Renal cortex interstitium (tissue), 11 donors: ENCODE measurements around the gene RILPL2. TPM values are rescaled to one million over a fixed set of nuclear protein-coding genes. Genes with fewer than 3 reads are reported as not detected.
"Not testable (repeated sequence)": the region's sequence is repeated elsewhere in the genome, so short reads cannot be mapped to it uniquely, and the experiment has no call there.

Source experiments
- DNase-seq, 11 donors: peaks; one replicate each; pipeline ENCODE4 v3.0.0-alpha.2; 2013; ENCODE audit warnings: low read depth in 9 of 11, low spot score in 4 of 11; ENCODE audit errors: extremely low read depth in 1 of 11
- polyA plus RNA-seq, 3 donors: library from polyadenylated mRNA; unstranded; fragments of 120-200 nt; gene quantifications; one replicate each; pipeline ENCODE4 v1.2.1, GENCODE V29; 2013; ENCODE audit not compliant: insufficient read length in 3 of 3

Gene RILPL2
- polyA plus RNA-seq, 3 donors: 5.2 to 5.6 (median 5.4) TPM

DNA sequence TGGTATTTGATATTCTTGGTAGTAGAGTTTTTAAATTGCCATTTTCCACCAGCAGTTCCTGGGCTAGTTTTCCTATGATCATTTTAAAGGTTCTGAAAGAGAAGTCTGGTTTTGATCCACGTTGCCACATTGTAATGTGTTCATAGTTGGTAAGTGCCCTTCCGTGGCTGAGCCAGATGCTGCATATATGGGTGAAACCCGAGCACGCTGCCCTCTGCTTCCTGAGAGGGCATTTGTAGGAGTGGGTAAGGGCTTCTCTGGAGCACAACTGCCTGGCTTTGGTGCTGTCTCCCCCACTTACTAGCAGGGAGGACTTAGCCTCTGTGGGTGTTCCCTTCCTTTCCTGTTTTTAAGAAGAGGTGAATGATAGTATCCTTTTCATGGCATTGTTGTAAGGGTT lies 28.6 kb upstream of the RILPL2 start:
- DNase-seq: no peak

DNA sequence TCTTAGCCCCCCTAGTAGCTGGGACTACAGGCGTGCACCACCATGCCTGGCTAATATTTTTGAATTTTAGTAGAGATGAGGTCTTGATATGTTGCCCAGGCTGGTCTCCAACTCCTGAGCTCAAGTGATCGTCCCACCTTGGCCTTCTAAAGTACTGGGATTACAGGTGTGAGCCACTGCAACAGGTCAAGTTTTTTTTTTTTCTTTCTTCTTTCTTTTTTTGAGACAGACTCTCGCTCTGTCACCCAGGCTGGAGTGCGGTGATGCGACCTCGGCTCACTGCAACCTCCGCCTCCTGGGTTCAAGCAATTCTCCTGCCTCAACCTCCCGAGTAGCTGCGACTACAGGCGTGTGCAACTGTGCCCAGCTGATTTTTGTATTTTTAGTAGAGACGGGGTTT lies 26.7 kb upstream of the RILPL2 start:
- DNase-seq: not testable (repeated sequence)

DNA sequence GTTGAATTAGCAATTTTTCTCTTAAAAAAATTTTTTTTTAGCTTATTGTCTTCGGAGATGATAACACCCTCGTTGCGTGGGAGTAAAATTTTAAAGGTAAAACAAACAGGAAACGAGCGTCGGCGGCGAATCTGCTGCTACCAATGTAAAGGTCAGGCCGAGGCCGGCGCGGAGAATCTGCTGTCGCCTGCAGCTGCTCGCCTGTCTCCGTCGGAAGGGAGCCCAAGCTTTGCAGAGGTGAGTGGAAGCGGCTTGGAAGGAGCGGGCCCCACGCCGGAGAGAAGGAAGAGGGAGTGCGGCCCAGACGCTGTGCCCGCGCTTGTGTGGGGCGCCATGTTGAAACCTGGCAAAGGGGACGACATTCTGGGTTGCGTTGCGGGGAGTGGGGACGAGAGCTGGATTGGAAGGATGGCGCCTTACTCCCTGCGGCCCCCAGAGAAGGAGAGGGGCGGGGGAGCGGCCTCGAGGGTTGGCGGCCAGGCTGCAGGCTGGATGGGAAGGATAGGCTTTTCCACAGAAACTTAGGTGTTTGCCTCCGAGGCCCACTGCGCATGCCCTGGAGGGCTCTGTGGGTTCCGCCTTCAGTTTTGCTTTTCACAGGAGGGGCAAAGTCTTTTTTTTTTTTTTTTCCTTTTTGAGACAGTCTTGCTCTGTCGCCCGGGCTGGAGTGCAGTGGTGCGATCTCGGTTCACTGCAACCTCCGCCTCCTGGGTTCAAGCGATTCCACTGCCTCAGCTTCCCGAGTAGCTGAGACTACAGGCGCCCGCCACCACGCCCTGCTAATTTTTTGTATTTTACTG lies 21.7 kb upstream of the RILPL2 start, which contains the start of gene SNRNP35:
SNRNP35 (plus strand) TSS at position 160 of the 800 bp plus-strand sequence. CDS start 7,402 bp downstream, outside the sequence.
- DNase-seq: peak in 8 of 11 donors; percentile 71 to 86 (median 80)

DNA sequence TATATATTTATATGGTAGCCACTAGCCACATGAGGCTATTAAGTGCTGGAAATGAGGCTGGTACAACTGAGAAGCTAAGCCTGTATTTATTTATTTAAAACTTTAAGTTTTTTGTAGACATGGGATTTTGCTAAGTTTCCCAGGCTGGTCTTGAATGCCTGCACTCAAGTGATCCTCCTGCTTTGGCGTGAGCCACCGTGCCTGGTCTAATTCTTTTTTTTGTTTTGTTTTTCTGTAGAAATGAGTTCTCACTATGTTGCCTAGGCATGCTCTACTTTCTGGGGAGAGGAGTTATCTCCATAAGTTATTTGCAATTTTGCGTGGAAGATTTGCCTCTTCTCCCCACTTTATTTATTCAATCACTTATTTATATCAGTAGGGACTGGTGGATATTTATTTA lies 16.7 kb upstream of the RILPL2 start:
- DNase-seq: no peak

DNA sequence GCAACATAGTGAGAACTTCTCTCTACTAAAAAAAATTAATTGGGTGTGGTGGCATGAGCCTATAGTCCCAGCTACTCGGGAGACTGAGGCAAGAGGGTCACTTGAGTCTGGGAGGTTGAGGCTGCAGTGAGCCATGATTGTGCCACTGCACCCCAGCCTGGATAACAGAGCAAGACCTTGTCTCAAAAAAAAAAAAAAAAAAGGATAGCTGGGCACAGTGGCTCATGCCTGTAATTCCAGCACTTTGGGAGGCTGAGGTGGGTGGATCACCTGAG lies 15.7 kb upstream of the RILPL2 start:
- DNase-seq: not testable (repeated sequence)

DNA sequence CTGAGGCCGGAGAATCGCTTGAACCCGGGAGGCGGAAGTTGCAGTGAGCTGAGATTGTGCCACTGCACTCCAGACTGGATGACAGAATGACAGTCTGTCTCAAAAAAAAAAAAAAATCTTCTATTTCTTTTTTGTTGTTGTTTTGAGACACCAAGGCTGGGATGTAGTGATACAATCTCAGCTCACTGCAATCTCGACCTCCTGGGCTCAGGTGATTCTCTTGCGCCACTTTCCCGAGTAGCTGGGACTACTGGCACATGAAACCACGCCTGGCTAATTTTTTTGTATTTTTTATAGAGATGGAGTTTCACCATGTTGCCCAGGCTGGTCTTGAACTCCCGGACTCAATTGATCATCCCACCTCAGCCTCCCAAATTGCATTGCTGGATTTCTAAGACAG lies 14.2 kb upstream of the RILPL2 start:
- no peak for DNase-seq

DNA sequence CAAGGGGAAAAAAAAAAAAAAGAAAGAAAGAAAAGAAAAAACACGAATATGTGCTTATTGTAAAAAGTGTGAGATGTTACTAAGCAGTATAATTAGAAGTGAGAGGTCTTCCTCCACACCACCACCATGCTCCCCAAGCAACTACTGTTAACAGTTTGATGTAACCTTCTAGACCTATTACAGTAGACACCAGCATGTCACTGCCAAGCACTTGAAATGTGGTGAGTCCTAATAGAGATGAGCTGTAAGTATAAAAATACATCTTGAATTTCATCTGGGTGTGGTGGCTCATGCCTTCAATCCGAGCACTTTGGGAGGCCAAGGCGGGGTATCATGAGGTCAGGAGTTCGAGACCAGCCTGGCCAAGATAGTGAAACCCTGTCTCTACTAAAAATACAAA lies 13.4 kb upstream of the RILPL2 start:
- DNase-seq: no peak

DNA sequence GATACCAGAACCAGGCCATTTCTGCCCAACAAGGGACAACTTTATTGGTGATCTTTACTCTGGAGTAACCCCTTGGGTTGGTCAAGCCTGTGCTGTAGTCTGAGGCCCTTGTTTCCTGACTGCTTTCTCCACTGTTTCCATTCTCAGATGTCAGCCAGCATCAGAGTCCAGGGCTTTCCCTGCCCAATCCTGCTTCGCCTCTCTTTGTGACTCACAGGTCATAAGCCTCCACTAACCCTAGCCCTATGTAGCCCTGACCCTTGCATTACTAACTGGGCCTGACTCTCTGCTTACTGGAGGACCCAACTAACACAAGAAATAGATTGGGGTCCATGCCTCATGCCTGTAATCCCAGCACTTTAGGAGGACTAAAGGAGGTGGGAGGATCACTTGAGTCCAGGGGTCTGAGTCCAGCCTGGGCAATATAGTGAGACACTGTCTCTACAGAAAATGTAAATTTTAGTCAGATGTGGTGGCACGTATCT lies 12.8 kb upstream of the RILPL2 start:
- DNase-seq: no peak

DNA sequence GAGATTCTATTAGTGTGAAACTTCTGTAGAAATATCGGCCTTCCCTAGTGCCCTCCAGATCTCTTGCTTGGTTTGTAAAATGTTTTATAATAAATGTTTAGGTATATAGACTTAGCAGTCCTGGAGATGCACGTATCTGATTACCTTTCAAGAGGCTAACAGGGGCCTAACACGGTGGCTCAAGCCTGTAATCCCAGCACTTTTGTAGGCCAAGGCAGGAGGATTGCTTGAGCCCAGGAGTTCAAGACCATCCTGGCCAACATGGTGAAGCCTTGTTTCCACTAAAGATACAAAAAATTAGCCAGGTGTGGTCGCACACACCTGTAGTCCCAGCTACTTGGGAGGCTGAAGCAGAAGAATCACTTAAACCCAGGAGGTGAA lies 9.8 kb upstream of the RILPL2 start:
- DNase-seq: no peak

DNA sequence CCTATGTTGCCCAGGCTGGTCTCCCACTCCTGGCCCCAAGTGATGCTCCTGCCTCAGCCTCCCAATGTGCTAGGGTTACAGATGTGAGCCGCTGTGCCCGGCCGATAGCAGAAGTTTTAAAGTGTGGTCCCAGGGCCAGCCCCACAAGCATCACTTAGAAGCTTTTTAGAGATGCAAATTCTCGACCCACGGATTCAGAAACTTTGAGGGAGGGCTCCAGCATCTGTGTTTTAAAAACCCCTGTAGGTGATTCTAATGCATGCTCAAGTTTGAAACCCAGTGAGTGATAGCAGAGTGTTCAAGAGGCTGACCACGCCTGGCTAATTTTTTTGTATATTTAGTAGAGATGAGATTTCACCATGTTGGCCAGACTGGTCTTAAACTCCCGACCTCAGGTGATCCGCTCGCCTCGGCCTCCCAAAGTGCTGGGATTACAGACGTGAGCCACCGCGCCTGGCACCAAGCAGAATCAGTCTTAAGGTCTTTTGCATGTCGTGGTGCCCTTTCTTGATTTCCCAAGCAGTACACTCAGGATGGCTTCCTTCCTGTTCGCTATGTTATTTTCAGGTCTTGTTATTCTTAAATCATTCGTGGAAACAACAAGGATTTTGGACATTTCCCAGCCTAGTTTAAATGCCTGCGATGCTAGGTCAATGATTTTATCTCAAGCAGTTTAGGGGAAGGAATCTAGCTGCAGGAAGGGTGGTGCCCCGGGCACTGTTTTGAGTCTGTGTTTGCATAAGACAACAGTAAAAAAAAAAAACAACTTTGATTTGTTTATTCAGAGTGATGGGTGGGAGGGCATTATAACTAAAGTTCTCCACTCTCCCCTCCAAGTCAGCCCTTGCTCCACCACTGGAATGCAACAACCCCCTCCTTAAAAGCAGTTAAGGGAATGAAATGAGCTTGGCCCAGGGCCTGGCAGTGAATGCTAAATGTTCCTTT lies 9.2 kb upstream of the RILPL2 start:
- no peak for DNase-seq

DNA sequence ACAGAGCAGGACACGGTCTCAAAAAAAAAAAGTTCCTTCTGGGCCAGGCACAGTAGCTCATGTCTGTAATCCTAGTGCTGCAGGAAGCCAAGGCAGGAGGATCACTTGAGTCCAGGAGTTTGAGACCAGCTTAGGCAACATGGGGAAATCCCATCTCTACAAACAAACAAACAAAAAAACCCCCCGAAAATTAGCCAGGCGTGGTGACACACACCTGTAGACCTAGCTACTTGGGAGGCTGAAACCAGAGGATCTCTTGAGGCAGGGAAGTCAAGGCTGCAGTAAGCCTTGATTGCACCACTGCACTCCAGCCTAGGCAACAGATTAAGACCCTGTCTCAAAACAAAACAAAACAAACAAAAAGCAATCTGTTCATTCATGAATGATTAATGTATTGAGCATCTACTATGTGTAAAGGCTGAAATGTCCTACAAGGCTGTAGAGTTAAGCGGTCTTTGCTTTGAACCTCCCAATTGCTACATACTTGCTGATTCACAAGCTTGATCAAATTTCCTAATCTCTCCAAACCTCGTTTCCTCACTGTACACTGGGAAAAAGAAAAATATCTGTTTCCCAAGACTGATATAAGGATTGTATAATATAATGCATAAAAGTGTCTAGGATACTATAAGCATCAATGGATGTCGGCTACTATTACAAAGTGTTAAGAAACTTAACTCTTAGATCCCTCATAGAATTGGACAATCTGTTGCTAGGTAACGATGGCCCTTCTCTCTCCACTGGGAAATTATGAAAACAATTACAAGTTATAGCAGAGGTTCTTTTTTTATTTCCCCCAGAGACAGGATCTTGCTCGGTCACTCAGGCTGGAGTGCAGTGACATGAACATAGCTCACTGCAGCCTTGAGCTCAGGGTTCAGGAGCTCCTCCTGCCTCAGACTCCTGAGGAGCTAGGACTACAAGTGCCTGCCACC lies 7.9 kb upstream of the RILPL2 start:
- no peak for DNase-seq

DNA sequence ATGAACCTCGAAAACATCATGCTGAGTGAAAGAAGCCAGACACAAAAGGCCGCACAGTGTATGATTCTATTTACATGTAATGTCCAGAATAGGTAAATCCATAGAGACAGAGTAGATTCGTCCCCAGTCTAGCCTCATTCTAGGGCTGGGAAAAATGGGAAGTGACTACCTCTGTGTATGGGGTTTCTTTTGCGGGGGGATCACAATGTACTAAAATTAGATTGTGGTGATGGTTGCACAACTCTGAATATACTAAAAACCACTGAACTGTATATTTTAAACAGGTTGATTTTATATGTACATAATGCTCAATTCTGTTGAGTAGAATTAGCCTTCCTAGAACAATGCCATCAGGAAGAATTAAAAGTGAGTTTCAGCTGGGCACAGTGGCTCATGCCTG lies 6.3 kb upstream of the RILPL2 start:
- no peak for DNase-seq

DNA sequence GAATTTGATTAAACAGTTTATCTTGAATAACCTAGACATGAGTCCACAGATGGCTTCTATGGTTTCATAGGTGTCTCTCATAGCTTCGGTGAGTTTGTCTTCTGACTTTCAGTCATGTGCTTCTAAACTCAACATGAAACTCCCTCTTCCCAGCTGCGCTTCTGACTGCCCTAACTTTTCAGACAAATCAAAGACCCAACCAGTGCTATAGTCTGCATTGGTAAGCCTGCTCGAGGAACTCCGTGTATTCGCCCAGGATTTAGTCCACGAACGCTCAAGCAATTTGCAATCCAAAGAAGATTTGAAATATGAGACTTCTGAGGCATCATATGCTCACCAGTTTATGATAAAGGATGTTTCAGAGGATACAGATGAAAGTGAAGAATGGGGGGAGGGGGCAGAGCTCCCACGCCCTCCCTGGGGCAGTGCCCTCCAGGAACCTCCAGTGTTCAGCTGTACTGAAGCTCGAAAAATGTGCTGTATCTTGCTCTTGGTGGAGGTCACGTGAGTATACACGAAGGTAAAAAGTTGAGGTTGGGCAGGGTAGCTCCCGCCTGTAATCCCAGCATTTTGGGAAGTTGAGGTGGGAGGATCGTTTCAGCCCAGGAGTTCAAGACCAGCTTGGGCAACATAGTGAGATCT lies 5.2 kb upstream of the RILPL2 start:
- no peak for DNase-seq

DNA sequence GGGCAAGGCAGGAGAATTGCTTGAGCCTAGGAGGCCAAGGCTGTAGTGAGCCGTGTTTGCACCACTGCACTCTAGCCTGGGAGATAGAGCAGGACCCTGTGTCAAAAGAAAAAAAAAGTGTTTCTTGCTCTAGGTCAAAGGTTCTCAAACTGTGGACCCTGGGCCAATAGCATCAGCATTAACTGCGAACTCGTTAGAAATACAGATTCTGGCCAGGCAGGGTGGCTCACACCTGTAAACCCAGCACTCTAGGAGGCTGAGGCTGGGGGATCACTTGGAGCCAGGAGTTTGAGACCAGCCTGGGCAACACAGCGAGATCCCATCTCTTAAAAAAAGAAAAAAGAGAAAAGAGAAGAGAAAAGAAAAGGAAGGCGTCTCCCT lies 858 bp downstream of the RILPL2 start:
- no peak for DNase-seq

DNA sequence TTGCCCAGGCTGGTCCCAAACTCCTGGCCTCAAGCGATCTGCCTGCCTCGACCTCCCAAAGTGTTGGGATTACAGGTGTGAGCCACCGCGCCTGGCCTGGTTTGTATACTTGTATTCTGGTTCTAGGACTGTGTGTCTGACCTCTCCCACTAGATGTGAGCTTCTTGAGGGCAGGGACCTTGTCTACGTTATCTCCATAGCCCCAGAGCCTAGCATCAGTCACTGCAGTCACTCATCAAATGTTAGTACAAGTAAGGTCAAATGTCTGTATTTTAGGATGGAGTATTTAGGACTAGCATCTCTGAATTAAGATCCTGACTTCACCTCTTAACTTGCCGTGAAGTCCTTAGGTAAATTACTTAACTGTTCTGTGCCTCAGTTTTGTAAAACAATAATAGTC lies 2.9 kb downstream of the RILPL2 start:
- DNase-seq: no peak

DNA sequence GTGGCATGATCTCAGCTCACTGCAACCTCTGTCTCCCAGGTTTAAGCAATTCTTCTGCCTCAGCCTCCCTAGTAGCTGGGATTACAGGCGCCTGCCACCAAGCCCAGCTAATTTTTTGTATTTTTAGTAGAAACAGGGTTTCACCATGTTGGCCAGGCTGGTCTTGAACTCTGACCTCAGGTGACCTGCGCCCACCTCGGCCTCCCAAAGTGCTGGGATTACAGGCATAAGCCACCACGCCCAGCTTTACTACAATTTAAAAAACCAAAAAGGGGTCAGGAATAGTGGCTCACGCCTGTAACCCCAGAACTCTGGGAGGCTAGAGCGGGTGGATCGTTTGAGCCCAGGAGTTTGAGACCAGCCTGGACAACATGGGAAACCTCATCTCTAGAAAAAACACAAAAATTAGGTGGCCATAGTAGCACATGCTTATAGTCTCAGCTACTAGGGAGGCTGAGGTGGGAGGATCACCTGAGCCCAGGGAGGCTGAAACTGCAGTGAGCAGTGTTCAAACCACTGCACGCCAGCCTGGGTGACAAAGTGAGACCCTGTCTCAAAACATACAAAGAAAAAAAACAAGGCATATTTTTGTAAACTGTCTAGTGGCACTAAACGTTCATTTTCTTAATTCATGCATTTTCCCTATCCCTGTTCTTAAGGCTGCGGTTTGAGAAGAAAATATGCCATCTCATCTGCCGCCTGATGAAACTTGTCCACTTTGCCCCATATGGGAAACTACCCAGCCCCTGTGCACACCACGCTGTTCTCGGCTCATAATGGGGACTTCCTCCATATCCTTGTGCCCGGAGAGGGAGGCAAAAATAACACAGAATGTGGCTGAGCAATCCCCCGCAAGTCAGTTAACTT lies 4.3 kb downstream of the RILPL2 start:
- DNase-seq: not testable (repeated sequence)

DNA sequence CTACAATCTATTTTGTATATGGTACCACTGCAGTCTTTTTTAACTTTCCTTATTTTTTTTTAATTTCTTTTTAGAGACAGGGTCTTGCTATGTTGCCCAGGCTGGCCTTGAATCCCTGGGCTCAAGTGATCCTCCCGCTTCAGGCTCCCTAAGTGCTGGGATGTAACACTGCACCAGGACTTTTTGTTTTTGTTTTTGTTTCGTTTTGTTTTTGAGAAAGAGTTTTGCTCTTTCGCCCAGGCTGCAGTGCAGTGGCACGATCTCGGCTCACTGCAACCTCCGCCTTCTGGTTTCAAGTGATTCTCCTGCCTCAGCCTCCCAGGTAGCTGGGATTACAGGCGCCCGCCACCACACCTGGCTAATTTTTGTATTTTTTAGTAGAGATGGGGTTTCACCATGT lies 7.4 kb downstream of the RILPL2 start:
- not testable (repeated sequence) for DNase-seq

DNA sequence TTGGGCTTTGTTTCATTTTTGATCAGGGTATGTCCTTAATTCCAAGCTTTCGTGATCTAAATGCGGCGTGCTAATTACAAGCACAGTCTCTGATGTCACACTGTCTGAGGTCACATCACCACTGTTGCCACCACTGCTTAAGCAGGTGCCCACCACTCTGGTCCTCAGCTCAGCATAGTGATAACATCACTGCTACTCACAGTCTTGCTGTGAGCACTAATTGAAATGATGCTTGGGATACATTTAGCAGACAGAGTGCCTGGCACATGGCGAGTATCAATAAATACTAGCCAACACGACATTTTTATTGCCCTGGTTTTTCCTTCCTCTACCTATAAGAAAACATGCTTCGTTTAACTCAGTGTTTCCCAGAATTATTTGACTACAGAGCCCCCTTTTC lies 7.9 kb downstream of the RILPL2 start:
- no peak for DNase-seq
